IPS-NIHi7 (cell line): ENCODE data around the gene PRAMEF10.
"Not testable (repeated sequence)": the region's sequence is repeated elsewhere in the genome, so short reads cannot be mapped to it uniquely, and the experiment has no call there.

Experiments used
- DNase-seq: peaks from one replicate; pipeline ENCODE4 v3.0.0; 2012; ENCODE audit warnings: mixed read lengths; ENCODE audit errors: extremely low spot score

PRAMEF10 gene, protein sequence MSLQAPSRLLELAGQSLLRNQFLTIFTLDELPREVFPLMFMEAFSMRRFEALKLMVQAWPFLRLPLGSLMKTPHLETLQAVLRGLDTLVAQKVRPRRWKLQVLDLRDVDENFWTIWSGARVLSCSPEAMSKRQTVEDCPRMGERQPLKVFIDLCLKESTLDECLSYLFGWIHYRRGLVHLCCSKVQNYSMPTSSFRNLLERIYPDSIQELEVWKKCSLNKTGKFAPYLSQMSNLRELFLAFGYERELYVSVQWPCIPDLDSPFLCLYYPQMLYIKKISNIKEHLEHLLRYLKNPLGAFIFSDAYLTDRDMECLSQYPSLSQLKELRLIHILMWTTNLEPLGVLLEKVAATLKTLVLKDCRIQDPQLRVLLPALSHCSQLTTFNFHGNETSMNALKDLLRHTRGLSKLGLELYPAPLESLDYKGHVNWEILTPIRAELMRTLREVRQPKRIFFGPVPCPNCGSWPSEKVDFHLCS

GRCh38 chr1:12898170-12898569 is at the start of gene PRAMEF10:
Gene PRAMEF10 (minus strand): TSS chr1:12898270. CDS start chr1:12895847, 2,423 bp downstream.
- DNase-seq: not testable (repeated sequence)

DNA sequence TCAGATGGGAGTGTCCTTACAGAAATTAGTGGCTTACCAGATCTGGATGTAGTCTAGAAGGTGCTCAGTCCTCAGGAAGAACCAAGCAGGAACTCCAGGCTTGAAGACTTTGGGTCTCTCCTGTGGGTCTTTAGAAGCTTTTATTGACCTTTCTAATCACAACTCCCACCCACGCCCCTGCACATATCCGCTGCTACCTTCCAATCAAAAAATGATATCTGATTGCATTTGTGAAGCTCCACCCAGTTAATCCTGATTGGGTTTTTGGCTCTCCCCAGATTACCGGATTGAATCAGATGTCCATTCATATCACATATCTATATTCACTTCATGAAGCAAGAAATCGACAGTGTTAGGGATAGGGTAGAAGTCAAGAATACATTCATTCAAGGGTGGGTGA is 49.4 kb upstream of the PRAMEF10 start, which contains the start of gene PRAMEF6:
TSS of gene PRAMEF6 (minus strand) at position 101 of the 400 bp plus-strand sequence. CDS start 5,062 bp downstream, outside the sequence.
- DNase-seq: not testable (repeated sequence)

DNA sequence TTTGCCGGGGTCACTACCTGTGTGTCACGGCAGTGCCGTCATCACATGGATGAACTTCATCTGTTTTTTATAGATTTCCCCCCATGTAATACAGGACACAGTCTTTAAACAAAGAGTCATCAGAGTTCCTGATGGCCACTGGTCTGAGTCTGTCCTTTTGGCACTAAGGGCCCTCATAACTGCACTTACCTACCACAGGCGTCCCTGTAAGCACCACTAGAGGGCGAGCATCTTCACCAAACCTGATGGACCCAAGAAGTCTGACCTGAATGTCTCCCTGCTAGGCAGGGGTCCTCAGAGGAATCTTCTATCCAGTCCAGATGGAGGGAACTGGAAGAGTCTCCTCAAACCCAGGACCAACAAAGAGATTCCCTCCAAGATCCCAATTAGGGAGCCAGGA is 26.3 kb upstream of the PRAMEF10 start:
- DNase-seq: not testable (repeated sequence)

- DNase-seq: not testable (repeated sequence)
Observed at GRCh38 chr1:12921749-12922148, 23.7 kb upstream of the PRAMEF10 start.

- not testable (repeated sequence) for DNase-seq
Observed at GRCh38 chr1:12916310-12916709, 18.2 kb upstream of the PRAMEF10 start, which contains the start of gene PRAMEF7. Gene PRAMEF7 (plus strand): TSS chr1:12916610. CDS start chr1:12917693, 1,083 bp downstream.

DNA sequence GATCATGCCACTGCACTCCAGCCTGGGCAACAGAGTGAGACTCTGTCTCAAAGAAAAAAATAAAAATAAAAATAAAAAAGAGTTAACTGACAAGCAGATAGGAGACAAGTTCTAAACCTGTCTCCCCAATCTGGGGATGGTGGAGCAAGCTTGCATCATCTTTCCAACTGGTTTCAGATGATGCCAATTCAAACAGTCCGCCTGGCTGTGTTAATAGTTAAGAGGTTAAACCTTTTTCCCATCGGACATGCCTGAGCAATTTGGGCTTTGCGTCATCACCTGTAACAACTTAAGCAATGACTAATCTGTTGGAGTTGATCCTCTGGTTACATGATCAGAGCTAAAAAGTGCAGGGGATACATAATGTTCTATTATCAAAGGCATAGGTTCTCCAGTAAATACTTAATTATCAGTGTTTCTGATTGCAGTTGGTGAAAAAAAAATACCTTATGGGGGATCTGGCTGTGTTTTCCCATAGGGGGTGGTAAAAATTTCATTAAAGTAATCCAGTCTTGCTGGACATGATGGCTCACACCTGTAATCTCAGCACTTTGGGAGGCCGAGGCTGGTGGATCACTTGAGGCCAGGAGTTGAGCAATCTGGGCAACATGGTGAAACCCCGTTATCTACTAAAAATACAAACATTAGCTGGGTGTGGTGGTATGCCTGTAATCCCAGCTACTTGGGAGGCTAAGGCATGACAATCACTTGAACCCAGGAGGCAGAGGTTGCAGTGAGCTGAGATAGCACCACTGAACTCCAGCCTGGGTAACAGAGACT is 5.9 kb upstream of the PRAMEF10 start:
- DNase-seq: not testable (repeated sequence)

- DNase-seq: not testable (repeated sequence)
Observed at GRCh38 chr1:12899186-12899585, 1.1 kb upstream of the PRAMEF10 start.

DNA sequence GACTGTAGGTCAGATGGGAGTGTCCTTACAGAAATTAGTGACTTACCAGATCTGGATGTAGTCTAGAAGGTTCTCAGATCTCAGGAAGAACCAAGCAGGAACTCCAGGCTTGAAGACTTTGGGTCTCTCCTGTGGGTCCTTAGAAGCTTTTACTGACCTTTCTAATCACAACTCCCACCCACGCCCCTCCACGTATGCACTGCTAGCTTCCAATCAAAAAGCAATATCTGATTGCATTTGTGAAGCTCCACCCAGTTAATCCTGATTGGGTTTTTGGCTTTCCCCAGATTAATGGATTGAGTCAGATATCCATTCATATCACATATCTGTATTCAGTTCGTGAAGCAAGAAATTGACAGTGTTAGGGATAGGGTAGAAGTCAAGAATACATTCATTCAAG is 12.0 kb downstream of the PRAMEF10 start, which contains the start of gene PRAMEF4:
TSS of gene PRAMEF4 (minus strand) at position 101 of the 400 bp plus-strand sequence. CDS start 2,807 bp downstream, outside the sequence.
- not testable (repeated sequence) for DNase-seq

- not testable (repeated sequence) for DNase-seq
Observed at GRCh38 chr1:12878453-12878852, 19.6 kb downstream of the PRAMEF10 start.

DNA sequence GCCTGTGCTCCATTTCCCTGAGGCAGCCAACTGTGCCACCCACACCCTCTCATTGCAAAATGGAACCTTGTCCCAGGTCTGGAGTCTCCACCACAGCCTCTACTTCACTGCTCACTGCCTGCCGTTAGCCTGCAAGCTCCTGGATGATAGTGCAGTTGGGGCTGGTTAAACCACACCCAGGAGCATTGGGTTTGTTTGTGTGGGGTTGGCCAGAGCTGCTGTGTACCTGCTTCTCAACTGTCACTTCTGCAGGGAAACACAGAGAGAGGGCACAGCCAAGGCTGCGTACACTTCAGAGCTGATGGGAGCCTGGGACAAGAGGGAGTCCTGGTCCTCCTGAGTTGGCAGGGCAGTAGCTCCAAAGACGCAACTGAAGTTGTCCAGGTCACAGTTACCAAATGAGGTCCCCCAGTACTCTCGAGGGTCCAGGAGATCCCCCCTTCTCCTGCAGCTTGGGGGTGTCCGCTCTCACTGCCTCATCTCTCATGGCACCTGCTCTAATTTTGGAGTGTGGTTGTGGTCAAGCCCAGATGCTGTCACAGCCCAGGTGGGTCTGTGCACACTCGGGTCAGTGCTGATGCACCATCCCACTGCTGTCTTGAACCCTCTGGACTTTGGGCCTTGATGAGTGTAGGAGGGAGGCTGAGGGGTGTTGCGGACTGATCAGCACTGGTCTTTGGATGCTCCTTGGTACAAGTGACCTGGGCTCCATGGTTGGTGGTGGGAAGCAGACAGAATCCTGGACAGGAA is 34.8 kb downstream of the PRAMEF10 start:
- DNase-seq: not testable (repeated sequence)

- DNase-seq: not testable (repeated sequence)
Observed at GRCh38 chr1:12856786-12857185, 41.3 kb downstream of the PRAMEF10 start, which contains the start of gene PRAMEF2. Gene PRAMEF2 (plus strand): TSS chr1:12857086. CDS start chr1:12859010, 1,924 bp downstream.

DNA sequence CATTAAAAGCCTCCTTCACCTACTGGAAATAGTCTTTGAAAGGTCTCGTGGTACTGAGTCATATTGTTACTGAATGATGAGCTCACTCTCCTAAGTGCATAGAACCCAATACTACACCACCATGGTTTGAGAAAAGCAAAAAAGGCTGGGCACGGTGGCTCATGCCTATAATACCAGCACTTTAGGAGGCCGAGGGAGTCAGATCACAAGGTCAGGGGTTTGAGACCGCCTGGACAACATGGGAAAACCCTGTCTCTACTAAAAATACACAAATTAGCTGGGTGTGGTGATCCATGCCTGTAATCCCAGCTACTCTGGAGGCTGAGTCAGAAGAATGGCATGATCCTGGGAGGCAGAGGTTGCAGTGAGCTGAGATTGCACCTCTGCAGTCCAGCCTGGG is 46.3 kb downstream of the PRAMEF10 start:
- no peak for DNase-seq

- not testable (repeated sequence) for DNase-seq
Observed at GRCh38 chr1:12848620-12849019, 49.5 kb downstream of the PRAMEF10 start, which contains the start of gene HNRNPCL1. Gene HNRNPCL1 (minus strand): TSS chr1:12848720. CDS start chr1:12848289, 431 bp downstream.
